T47D (cell line): ENCODE results near the gene GFRA4.

Source experiments
- DNase-seq, 2 experiments: peaks; one replicate each; pipeline versions ENCODE4 v3.0.0 to v3.0.0-alpha.2; 2011 to 2012; ENCODE audit warnings: low read depth in 1 of 2, low spot score in 1 of 2
- JUND ChIP-seq: IDR thresholded peaks from 2 replicates; pipeline ENCODE4 v1.6.1; 2012; ENCODE audit warnings: low read depth
- in situ Hi-C: cut with HindIII; loops from 2 replicates; pipeline ENCODE4 v1.10.0; 2016; ENCODE audit warnings: low sequenced_read_pairs, low pct_unique_long_range_greater_than_20kb

Gene GFRA4

GRCh38 chr20:3652676-3653596 is 10.3 kb downstream of the GFRA4 start:
- no peak for DNase-seq
- no peak for TF ChIP-seq JUND
- in situ Hi-C loops, result no loop called here

- in situ Hi-C loops, result no loop called here
- no peak for DNase-seq
- TF ChIP-seq JUND, result no peak
These were observed 11.0 kb downstream of the GFRA4 start for GRCh38 chr20:3652221-3652620.

- in situ Hi-C loops, result no loop called here
- no peak for DNase-seq
- no peak for TF ChIP-seq JUND
These were observed 11.8 kb downstream of the GFRA4 start for GRCh38 chr20:3651204-3651962.

GRCh38 chr20:3648951-3649350 is 14.2 kb downstream of the GFRA4 start:
- DNase-seq, result no peak
- no peak for TF ChIP-seq JUND

GRCh38 chr20:3647473-3647872 is 15.7 kb downstream of the GFRA4 start:
- in situ Hi-C loops, result no loop called here
- no peak for TF ChIP-seq JUND

More at GRCh38 chr20:3648951-3649350, 14.2 kb downstream of the GFRA4 start:
- in situ Hi-C loops, result no loop called here

GRCh38 chr20:3646651-3647050 is 16.5 kb downstream of the GFRA4 start:
- DNase-seq, result no peak
- in situ Hi-C loops, result no loop called here
- no peak for TF ChIP-seq JUND

More at GRCh38 chr20:3647473-3647872, 15.7 kb downstream of the GFRA4 start:
- DNase-seq, result no peak

GRCh38 chr20:3646067-3646440 is 17.1 kb downstream of the GFRA4 start:
- DNase-seq, result no peak
- in situ Hi-C loops, result no loop called here
- no peak for TF ChIP-seq JUND

- no peak for TF ChIP-seq JUND
- in situ Hi-C loops, result no loop called here
- no peak for DNase-seq
These were observed 17.7 kb downstream of the GFRA4 start for GRCh38 chr20:3645309-3646066.

GRCh38 chr20:3640259-3640658 is 22.9 kb downstream of the GFRA4 start:
- DNase-seq, result no peak
- in situ Hi-C loops, result no loop called here
- TF ChIP-seq JUND, result no peak

GRCh38 chr20:3635346-3635745 is 27.9 kb downstream of the GFRA4 start:
- in situ Hi-C loops, result no loop called here
- DNase-seq, result no peak
- no peak for TF ChIP-seq JUND

- in situ Hi-C loops, result no loop called here
- no peak for DNase-seq
- no peak for TF ChIP-seq JUND
These were observed 29.2 kb downstream of the GFRA4 start for GRCh38 chr20:3633913-3634478.

GRCh38 chr20:3632311-3633004 is 30.7 kb downstream of the GFRA4 start:
- peak in 1 of 2 experiments; percentile 30 for DNase-seq
- in situ Hi-C loops, result no loop called here
- no peak for TF ChIP-seq JUND
